SU-DHL-6 (cell line): Measurements from ENCODE around the gene ARL2.

ENCODE experiments used
- CTCF ChIP-seq: fragments of 200-600 bp; sonication (generic); IDR thresholded peaks from one replicate; pipeline ENCODE4 v1.5.1; 2017; ENCODE audit warnings: antibody characterized with exemption, mild to moderate bottlenecking, low read length, moderate library complexity; ENCODE audit not compliant: insufficient read depth, poor library complexity, severe bottlenecking
- EZH2phosphoT487 ChIP-seq: fragments of 200-600 bp; sonication (generic), shearing (Covaris generic); conservative IDR thresholded peaks from 2 replicates; pipeline ENCODE4 v1.6.1; 2018; ENCODE audit warnings: mild to moderate bottlenecking, antibody characterized with exemption, low read length, moderate library complexity, mixed read lengths

- no peak for TF ChIP-seq CTCF
- TF ChIP-seq EZH2phosphoT487 = no peak
These were observed 44.6 kb downstream of the ARL2 start, which contains the start of gene NAALADL1 for GRCh38 chr11:65058419-65059054.
